Middle frontal gyrus (tissue), 1 donor: ENCODE results near the gene TMEM143.
"Not testable (repeated sequence)": the region's sequence is repeated elsewhere in the genome, so short reads cannot be mapped to it uniquely, and the experiment has no call there.

ENCODE experiments used
- DNase-seq: peaks from one replicate; pipeline ENCODE4 v3.0.0-alpha.2; 2015; ENCODE audit warnings: low spot score; ENCODE audit errors: extremely low spot score

Gene TMEM143

DNA sequence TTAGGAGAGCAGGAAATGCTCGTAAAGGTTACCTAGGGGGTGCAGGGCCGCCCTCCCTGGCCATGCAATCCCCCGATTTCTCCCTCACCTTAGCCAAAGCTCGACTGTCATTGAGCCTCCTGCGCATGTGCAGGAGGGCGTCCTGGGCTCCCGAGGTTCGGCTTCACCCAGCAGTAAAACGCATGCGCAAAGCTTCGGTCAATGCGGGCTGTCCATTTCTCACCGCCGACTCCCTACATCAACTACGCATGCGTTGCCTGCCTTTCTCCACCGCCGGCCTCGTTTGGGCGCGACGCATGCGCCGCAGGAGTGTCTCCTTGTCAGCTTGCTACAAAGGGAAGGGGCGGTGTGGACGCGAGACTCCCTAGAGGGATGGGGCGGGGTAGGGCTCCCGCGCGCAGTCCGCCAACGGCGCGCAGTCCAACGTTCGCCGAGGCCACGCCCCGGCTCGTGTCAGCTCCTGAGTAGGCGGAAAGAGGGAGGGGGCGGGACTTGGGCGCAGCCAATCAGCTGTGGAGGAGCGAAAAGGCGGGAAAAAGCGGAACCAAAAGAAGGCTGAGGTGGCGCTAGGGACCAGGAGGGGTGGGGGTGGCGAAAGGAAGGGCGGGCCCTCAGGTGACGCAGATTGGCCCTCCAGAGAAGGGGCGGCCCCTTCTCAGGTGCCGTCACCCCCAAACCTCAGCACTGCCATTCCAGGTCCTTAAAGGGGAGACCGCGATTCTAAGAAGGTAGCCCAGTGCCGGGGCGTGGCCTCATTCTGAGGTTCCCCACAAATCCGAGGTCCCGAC lies at the start of gene TMEM143, which contains the start of gene SYNGR4:
TSS of gene TMEM143 (minus strand) at position 131 of the 788 bp plus-strand sequence. CDS start at position 111, 20 bp downstream.
TSS of gene SYNGR4 (plus strand) at position 558 of the 788 bp plus-strand sequence. CDS start 1,476 bp downstream, outside the sequence.
- peak; percentile 99 for DNase-seq

DNA sequence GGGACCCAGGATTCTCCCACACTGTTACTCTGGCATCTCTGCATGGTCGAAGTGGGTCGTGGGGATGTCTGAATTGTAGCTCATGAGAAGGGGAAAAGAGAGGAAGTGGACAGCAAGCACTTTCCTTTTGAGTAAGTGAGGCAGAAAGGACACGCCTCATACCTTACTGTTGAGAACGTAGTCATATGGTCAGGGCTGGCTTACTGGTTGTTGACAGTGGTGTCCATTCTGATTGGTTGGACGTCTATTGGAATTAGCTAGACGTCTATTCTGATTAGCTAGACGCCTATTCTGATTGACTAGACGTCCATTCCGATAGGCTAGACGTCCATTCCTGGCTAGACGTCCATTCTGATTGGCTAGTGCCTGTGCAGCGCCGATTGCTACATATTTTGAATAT lies 42.1 kb upstream of the TMEM143 start:
- DNase-seq, result no peak

DNA sequence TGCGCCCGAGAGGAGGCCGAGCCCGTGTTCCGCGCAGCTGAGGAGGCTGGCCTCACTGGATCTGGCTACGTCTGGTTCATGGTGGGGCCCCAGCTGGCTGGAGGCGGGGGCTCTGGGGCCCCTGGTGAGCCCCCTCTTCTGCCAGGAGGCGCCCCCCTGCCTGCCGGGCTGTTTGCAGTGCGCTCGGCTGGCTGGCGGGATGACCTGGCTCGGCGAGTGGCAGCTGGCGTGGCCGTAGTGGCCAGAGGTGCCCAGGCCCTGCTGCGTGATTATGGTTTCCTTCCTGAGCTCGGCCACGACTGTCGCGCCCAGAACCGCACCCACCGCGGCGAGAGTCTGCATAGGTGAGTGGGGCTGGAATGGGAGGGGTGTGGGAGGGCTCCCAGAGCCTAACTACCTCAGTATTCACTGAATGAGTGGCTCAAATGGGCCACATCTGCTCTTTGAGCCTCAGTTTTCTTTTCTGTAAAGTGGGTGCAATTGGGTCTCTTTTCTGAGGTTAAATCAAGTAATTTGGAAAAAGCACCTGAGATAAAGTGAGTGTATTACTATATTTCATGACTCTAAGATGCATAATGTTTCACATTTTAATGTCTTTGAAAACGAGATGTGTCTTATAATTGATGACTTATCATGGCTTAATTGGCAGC lies 41.4 kb upstream of the TMEM143 start:
- DNase-seq, result no peak

DNA sequence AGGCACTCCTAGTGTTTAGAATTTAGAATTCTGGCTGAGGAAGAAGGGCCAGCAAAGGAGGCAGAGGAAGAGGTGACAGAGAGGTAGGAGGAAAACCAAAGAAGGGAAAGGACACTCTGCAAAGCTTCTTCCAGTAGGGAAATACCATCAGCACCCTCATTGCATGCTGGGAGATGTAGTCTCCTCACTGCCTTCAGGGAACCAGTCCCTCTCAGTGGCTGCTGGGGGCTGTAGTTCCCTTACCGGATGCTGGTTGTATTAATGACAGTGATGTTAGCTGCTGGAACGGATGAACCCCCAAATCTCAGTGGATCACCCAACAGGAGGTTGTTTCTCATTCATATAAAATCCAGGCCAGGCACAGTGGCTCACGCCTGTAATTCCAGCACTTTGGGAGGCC lies 39.9 kb upstream of the TMEM143 start:
- DNase-seq, result no peak

DNA sequence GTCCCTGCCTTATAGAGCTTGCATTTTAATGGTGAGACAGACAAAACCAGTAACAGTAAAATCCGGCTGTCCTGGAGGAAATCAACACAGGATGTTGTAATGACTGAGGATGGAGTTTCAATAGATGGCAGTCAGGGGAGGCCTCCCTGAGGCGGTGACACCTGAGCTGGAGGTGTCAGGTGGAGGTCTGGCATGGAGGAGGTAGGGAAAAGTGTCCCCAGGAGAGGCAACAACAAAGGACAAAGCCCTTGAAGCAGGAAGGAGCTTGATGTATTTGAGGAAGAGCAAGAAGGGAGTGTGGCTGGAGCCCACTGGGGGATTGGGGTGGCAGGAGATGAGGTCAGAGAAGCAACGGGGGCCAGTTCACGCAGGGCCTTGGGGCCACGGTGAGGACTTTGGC lies 37.5 kb upstream of the TMEM143 start:
- no peak for DNase-seq

DNA sequence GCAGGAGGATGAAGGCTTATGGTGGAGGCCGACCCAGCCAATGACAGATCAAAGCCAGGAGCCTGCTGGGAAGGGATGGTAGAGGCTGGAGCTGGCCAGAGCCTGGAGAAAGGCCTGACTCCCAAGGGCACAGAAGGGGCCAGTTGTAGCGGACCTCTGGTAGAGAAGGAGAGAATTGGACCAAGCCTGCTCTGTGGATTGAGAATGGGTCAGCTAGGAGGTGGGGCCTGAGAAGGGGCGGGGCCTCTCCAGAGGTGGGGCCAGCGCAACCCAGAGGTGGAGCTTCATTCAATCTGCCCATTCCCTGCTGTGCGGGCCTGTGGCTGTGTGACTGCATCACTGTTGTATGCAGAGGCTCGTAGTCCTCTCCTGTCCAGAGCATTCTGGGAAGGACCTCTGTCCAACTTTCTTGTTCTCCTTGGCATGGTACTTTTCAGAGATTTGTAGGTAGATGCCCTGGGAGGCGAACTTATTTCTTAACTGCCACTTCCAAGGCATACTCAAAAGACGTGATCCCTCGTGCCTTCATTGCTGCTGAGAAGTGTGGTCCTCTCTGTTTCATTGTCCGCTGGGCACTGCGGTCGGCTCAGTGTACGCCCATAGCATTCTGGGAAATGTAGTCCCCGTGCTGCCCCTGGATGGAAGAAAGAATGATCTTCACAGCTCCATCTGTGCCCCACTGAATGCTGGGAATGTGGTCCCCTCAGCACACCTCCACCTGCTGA lies 36.4 kb upstream of the TMEM143 start:
- no peak for DNase-seq

DNA sequence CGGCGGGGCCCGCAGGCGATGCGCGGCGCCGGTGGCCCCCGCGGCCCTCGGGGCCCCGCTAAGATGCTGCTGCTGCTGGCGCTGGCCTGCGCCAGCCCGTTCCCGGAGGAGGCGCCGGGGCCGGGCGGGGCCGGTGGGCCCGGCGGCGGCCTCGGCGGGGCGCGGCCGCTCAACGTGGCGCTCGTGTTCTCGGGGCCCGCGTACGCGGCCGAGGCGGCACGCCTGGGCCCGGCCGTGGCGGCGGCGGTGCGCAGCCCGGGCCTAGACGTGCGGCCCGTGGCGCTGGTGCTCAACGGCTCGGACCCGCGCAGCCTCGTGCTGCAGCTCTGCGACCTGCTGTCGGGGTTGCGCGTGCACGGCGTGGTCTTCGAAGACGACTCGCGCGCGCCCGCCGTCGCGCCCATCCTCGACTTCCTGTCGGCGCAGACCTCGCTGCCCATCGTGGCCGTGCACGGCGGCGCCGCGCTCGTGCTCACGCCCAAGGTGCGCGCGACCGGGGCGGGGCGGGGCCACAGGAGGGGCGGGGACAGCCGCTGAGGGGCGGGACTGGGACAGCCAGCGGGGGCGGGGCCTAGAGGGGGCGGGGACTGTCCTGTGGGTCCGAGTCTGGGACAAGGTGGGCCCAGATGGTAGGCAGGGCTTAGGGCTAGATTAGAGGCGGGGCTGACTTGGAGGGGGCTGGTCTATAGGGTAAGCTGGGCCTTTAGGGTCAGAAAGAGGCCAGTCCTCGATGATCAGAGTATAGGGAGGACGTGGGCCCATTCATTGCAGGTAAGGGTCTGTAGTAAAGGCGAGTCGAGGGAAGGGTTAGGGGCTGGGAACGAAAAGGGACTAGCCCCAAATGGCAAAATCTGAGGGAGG lies 34.9 kb upstream of the TMEM143 start:
- no peak for DNase-seq

DNA sequence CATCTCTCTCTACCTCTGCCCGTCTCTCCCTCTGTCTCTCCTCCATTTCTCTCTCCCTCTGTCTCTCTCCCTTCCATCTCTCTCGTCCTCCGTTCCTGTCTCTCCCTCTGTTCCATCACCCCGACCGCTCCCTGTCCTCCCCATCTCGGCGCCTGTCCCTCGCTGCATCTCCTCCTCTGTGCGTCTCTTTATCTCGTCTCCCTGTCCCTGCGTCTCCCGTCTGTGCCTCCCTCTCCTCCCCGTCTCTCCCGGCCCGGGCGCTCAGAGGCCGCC lies 34.3 kb upstream of the TMEM143 start:
- DNase-seq, result no peak

DNA sequence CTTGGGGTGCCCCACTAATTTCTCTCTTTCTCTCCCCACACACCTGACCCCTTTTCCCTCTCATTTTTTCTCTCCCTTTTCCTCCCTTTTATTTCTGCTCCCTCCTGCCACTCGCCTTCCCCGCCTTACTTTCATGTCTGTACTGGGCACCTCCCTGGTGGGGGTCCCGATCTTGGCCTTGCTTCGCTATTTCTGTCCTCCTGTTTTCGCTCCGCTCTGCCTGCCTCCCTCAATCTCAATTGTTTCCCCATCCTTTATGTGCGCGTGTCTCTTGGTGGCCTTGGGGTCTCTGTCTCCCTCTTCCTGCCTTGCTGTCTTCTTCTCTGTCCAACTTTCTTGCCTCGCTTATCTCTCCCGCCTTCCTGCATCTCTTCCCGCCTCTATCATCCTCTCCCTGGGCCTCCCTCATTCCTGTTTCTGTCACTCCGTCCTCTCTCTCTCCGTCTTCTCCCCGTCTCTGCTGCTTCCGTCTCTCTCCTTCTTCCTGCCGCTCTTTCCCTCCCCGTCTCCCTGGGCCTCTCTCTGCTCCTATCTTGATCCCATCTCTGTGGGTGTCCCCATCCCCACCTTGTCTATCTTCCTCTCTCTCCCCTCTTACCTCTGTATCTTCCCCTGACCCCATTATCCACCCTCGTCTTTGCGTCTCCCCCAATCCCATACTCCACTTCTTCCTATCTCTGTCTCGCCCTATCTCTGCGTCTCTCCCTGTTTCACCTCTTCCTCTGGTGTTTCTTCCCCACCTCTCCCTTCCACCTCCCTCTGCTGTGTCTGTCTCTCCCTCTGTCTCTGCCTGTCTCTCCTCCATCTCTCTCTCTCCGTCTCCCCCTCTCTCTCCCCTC lies 33.7 kb upstream of the TMEM143 start:
- DNase-seq, result no peak

DNA sequence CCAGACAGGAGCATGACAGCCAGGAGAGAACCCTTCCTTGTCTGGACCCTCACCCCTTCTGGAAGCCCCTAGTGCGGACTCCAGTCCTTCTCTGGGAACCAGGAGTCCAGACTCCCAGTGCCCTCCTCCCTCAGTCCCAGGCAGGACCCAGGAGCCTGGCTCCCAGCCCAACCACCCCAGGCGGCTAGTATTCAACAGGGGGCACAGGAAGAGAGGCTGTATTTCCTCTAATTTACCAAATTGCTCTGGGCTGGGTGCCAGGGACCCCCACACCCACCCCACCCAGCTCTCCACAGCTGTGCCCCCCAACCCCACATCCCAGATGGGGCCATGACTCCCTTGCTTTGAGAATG lies 33.1 kb upstream of the TMEM143 start:
- DNase-seq, result no peak

DNA sequence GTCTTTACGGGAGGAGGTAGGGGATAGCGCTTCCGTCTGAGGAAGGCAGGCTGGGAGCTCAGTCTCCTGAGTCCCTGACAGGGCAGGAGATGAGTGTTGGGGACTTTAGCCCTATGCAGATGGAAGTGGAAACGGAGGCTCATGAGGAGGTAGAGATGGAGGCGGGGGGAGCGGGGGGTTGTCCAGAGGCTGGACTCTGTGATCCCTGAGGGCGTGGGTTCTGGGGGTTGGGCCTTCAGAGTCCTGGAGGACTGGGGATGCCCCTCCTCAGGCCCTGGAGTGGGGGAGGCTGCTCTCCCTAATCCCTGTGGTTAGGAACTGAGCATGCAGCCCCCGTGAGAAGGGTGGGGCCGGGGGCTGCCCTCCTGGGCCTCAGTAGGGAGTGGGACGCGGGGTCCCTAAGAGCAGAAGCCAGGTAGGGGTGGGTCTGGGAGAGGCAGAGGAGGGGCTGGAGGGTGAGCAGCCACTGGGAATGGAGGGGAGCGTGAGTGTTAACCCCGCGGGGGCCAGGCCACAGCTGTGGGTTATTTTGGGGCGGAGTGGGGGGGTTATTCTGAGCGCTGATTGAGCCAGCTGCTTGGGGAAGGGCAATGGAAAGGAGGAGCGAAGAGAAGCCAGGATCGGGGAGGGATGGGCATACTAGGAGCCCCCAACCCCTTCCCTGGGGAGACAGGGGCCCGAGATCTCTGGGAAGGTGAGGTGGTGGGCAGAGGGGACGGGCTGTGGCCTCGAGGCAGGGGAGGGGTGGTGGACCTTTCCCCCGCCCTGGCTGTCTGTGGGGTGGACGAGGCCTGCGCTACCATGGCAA lies 32.5 kb upstream of the TMEM143 start:
- no peak for DNase-seq

DNA sequence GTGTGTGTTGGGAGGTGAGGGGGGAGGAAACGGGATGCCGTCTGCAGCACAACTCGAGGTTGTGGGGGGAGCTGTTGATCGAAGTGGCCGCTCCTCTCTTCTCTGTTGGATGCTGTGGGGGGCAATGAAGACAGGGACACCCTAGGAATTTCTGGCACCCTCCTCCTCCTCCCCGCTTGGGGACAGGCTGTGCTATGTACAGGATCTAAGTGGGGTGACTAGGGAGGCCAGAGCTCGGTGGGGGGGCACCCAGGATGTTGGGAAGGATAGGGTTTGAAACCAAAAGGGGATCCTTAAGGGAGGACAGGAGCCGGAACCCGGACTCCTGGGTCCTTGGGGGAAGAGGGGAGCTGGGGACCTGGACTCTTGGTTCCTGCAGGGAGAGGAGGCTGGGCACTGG lies 31.8 kb upstream of the TMEM143 start:
- DNase-seq, result no peak

DNA sequence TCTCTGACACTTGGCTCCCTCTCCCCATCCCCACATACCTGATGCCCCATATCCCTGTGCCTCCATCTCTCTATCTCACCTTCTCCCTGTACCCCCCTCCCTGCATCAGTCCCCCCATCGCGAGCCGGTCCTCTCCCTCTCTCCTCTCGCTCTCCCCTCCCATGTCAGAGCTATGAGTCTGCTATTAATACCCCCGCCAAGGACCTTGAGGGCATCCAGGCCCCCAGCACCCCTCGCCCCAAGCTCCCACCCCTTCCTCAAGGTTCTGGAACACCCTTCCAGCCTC lies 31.4 kb upstream of the TMEM143 start:
- no peak for DNase-seq

DNA sequence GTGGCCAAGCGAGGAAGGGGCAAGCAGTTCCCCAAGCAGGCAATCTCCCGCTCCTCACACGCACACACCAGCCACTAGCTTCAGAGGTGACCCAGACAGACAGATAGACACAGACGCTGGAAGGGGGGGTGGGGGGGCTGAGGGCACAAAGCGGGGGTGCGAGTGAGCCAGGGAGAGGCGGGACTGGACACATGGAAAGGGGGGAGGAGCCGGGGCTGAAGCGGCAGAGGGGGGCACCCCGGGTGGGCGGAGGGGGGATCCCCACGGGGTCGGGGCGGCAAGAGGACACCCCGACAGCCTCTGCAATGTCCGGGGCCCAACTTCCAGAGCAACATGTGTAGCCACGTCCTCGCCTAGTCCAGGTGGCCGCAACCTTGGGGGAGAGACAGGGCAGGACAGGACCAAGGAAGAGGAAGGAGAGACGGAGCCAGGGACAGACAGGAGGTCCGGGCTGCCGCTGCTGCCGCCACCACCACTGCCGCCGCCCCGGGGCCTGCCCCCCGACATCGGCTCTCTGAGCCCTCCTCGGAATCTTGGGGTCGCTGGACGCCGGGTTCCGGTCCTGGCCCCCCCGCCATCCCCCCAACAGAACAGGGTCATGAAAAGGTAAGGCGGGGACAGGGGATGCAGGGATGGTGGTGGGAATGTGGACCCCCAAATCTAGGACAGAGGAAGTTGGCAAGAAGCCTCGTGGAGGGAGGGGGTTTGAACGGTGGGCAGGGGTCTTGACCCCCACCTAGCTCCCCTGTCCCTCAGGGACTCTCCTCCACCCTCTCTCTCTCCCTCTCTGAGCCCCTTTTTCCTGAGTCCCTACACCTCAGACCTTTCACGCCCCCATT lies 30.8 kb upstream of the TMEM143 start:
- no peak for DNase-seq

DNA sequence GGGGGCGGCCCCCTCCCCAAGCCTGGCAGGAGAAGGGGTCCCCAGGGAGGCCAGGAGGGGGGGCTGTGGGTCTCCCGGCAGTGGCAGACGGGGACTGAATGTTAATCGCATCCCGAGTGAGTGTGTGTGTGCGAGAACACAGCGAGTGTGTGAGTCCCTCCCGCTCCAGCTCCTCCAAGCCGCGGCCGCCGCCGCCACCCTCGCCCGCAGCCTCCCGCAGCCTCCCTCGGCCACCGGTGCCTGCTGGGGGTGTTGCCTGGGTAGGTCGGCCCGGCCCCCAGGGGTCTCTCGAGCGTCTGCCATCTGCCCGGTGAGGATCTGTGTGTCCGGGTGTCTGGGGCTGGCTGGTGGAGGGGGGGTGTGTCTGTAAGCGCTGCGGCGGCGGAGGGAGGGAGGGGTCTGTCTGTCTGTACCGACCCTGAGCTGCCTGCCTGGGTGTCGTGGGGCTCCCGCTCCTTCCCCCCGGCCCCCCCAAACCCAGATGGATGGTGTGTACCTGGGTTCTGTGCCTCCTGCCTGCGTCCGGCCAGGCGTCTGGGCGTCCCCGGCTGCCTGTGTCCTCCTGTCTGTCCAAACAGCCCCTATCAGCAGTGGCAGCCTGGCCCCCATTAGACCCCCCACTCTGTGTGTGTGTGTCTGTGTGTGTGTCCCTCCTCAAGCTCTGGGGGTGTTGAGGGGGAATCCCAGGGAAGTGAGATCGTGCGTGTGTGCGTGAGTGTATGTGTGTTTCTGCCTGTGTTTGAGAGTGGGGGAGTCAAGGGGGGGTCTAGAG lies 30.0 kb upstream of the TMEM143 start, which contains the start of gene GRIN2D:
TSS of gene GRIN2D (plus strand) at position 110 of the 772 bp plus-strand sequence. CDS start 4,725 bp downstream, outside the sequence.
- no peak for DNase-seq

DNA sequence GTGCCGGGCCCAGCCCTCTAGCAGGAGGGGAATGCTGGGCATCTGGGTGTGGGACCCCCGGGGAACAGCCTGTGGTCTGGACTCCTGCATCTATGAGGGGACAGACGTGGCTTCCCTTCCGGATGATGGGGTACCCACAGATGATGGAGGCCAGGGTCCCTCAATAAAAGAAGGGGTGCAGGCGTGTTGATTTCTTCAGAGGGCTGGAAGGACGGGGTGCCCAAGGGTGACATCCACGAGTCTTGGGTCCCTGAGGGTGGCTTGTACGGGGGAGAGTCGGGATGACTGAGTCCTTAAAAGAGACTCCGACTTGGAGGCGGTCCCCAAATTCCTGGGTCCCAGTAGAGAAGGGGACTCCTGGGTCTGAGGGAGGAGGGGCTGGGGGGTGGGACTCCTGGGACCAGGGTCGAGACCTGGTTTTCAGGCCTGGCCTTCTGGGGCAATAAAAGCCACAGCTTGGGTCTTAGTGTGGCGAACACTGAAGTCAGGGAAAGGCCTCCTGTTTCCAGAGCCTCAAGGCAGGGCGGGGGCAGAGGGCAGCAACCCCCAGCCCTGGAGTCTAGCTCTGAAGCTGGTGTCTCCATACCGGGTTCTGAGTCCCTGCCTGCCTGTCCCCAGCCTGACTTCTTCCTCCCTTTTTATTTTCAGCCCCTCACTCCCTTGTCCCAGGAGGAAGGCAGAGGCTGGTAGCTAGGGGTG lies 29.3 kb upstream of the TMEM143 start:
- no peak for DNase-seq

DNA sequence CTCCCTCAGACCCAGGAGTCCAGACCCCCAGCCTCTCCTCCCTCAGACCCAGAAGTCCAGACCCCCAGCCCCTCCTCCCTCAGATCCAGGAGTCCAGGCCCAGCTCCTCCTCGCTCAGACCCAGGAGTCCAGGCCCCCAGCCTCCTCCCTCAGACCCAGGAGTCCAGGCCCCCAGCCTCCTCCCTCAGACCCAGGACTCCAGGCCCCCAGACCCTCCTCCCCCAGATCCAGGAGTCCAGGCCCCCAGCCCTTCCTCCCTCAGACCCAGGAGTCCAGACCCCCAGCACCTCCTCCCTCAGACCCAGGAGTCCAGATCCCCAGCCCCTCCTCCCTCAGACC lies 28.2 kb upstream of the TMEM143 start:
- DNase-seq, result not testable (repeated sequence)
